Natural killer cell (primary cell): ENCODE data around the gene PASK. TPM values are rescaled to one million over a fixed set of nuclear protein-coding genes. Genes with fewer than 3 reads are reported as not detected.

ENCODE experiments used
- ATAC-seq, 3 donors: fragments of 150-1000 bp in 2 of 3; fragments of 200-7000 bp in 1 of 3; cut with Tn5 transposase; 1 replicate in 1 of 3; 2 replicates in 2 of 3; pipeline ENCODE4 v1.10.0; 2021; ENCODE audit warnings: mild to moderate bottlenecking in 2 of 3, moderate library complexity in 2 of 3
- DNase-seq, 2 donors: peaks; one replicate each; pipeline versions ENCODE4 v3.0.0 to v3.0.0-alpha.2; 2013 to 2021; ENCODE audit warnings: mixed read lengths in 1 of 2
- H3K27ac ChIP-seq: one replicate; pipeline ENCODE4 v1.5.1; 2013; ENCODE audit warnings: mild to moderate bottlenecking, low read length
- H3K27me3 ChIP-seq: one replicate; pipeline ENCODE4 v1.6.1; 2013; ENCODE audit warnings: low read length; ENCODE audit not compliant: control insufficient read depth, insufficient read depth
- H3K36me3 ChIP-seq: one replicate; pipeline ENCODE4 v1.6.1; 2013; ENCODE audit warnings: low read length; ENCODE audit not compliant: control insufficient read depth, insufficient read depth
- H3K4me1 ChIP-seq: one replicate; pipeline ENCODE4 v1.6.1; 2013; ENCODE audit warnings: low read length; ENCODE audit not compliant: control insufficient read depth, insufficient read depth
- H3K4me3 ChIP-seq: one replicate; pipeline ENCODE4 v1.5.1; 2013; ENCODE audit warnings: low read length
- H3K9me3 ChIP-seq: one replicate; pipeline ENCODE4 v1.6.1; 2013; ENCODE audit warnings: low read length; ENCODE audit not compliant: control insufficient read depth, insufficient read depth
- H3K27ac Mint-ChIP-seq, 2 donors: one replicate each; pipeline ENCODE4 v1.8.0; 2022; ENCODE audit warnings: mild to moderate bottlenecking in 2 of 2, mixed read lengths in 2 of 2, moderate library complexity in 1 of 2
- H3K27me3 Mint-ChIP-seq, 2 donors: one replicate each; pipeline ENCODE4 v1.8.0; 2022; ENCODE audit warnings: low read depth in 2 of 2, mixed read lengths in 2 of 2
- H3K36me3 Mint-ChIP-seq: one replicate; pipeline ENCODE4 v1.8.0; 2022; ENCODE audit warnings: mixed read lengths
- H3K4me1 Mint-ChIP-seq, 2 donors: one replicate each; pipeline ENCODE4 v1.8.0; 2022; ENCODE audit warnings: mixed read lengths in 2 of 2
- H3K4me3 Mint-ChIP-seq: one replicate; pipeline ENCODE4 v1.8.0; 2022; ENCODE audit warnings: mild to moderate bottlenecking, moderate library complexity, mixed read lengths
- H3K9me3 Mint-ChIP-seq, 2 donors: one replicate each; pipeline ENCODE4 v1.8.0; 2022; ENCODE audit warnings: mixed read lengths in 2 of 2
- CTCF ChIP-seq: fragments of 200-600 bp; IDR thresholded peaks from one replicate; pipeline ENCODE4 v1.8.0; 2022; ENCODE audit warnings: antibody characterized with exemption
- WGBS: methylation state at CpG from one replicate; pipeline ENCODE4 v1.1.7; 2013; ENCODE audit warnings: missing lambda C conversion rate; ENCODE audit not compliant: insufficient coverage; 5-methylcytosine and 5-hydroxymethylcytosine counted together
- intact Hi-C: fragments of 100-400 bp; cut with micrococcal nuclease; formaldehyde crosslinking; loops from one replicate; pipeline ENCODE4 v1.14.2; 2022
- total RNA-seq, 4 donors: library from RNA; stranded (reverse); fragments of 120-200 nt in 1 of 4; gene quantifications; one replicate each; pipeline versions ENCODE4 v1.2.3 to v1.2.4, GENCODE V29; 2013 to 2022

Gene PASK
- total RNA-seq, 3 donors from 2014 or later (not counting 1 experiment from before 2014, with no cell fraction given): 27.9 to 45.2 (median 36.2) TPM

DNA sequence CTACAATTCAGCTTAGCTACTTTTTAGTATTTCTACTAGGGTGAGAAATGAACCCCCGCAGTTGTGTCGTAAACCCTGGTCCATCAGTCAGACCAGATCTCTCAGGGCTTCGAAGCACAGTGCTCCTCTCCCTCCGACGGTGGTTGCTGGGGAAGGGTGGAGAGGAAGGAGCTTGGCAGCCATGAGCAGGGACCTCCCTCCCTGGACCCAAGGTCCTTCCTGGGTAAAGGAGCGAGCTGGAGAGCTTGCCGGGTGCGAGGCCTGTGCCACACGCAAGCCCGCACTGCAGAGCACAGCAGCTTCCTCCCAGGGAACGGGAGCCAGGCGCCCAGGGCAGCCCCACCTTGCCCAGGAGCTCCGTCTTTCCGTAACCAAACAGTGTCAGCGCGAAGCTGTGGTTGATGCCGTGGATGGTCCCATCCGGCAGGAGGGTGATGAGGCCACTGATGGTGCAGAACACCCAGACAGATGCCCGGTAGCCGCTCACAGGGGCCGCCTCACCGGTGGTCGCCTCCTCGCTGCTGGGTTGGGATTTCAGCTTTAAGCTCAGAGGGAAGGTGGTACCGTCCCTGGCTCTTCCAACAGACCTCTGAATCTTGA is 12.5 kb downstream of the PASK start:
- H3K4me3 Mint-ChIP-seq: no peak overlapping the region
- WGBS: 97% methylated on average over 25 of the region's 25 CpGs
- H3K4me1 ChIP-seq: no peaks in the 10 kb centered on the region
- no peaks in the 10 kb centered on the region for H3K9me3 ChIP-seq
- no peaks in the 10 kb centered on the region for H3K27me3 Mint-ChIP-seq
- H3K36me3 ChIP-seq: peaks cover 5% of the 10 kb centered on the region
- no peak overlapping the region for H3K4me3 ChIP-seq
- no peak for DNase-seq
- no peak overlapping the region for H3K27ac Mint-ChIP-seq
- intact Hi-C loops: no loop called here
- no peak for TF ChIP-seq CTCF
- no peak overlapping the region for H3K27ac ChIP-seq
- ATAC-seq: no peak
- H3K4me1 Mint-ChIP-seq: no peaks in the 10 kb centered on the region
- H3K36me3 Mint-ChIP-seq: no peaks in the 10 kb centered on the region
- H3K27me3 ChIP-seq: no peaks in the 10 kb centered on the region
- no peaks in the 10 kb centered on the region for H3K9me3 Mint-ChIP-seq

DNA sequence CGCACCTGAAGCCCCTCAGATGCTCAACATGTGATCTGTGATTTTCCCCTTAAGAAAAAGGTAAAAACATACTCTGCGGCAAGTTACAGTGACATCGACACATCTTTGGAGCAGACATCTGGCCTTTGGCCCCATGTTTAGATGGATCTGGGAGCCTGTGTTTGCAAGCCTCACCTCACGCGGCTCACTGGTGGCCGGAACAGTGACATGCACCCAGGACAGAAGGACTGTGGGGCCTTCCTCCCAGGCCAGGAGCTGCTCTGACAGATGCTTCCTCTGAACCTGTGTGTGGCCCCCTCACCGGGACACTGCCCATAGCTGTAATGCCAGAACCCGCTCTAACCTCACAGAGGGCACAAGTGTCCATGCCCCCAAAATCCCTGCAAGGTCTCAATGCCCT is 13.1 kb downstream of the PASK start:
- TF ChIP-seq CTCF: no peak
- no peak for ATAC-seq
- intact Hi-C loops: no loop called here

GRCh38 chr2:241135737-241136136 is 13.5 kb downstream of the PASK start:
- H3K4me3 ChIP-seq: no peak overlapping the region
- no peaks in the 10 kb centered on the region for H3K9me3 ChIP-seq
- H3K4me3 Mint-ChIP-seq: no peak overlapping the region
- DNase-seq (no peak), ATAC-seq (no peak)
- 95% methylated on average over 8 of the region's 9 CpGs for WGBS
- intact Hi-C loops: no loop called here
- H3K4me1 Mint-ChIP-seq: no peaks in the 10 kb centered on the region
- no peaks in the 10 kb centered on the region for H3K4me1 ChIP-seq
- no peak overlapping the region for H3K27ac Mint-ChIP-seq
- no peaks in the 10 kb centered on the region for H3K36me3 Mint-ChIP-seq
- H3K27me3 ChIP-seq: no peaks in the 10 kb centered on the region
- H3K27ac ChIP-seq: no peak overlapping the region
- H3K36me3 ChIP-seq: peaks cover 5% of the 10 kb centered on the region
- H3K27me3 Mint-ChIP-seq: no peaks in the 10 kb centered on the region
- H3K9me3 Mint-ChIP-seq: no peaks in the 10 kb centered on the region
- TF ChIP-seq CTCF: no peak

More for the DNA sequence above, 13.1 kb downstream of the PASK start:
- Histone ChIP-seq H3K27ac (no peak overlapping the region), H3K9me3 (no peaks in the 10 kb centered on the region), H3K4me3 (no peak overlapping the region), H3K27me3 (no peaks in the 10 kb centered on the region), H3K4me1 (no peaks in the 10 kb centered on the region), H3K36me3 (peaks cover 5% of the 10 kb centered on the region)
- Mint-ChIP-seq H3K36me3 (no peaks in the 10 kb centered on the region), H3K4me1 (no peaks in the 10 kb centered on the region), H3K27me3 (no peaks in the 10 kb centered on the region), H3K27ac (no peak overlapping the region), H3K4me3 (no peak overlapping the region), H3K9me3 (no peaks in the 10 kb centered on the region)
- no peak for DNase-seq
- WGBS: 92% methylated on average over 8 of the region's 8 CpGs

DNA sequence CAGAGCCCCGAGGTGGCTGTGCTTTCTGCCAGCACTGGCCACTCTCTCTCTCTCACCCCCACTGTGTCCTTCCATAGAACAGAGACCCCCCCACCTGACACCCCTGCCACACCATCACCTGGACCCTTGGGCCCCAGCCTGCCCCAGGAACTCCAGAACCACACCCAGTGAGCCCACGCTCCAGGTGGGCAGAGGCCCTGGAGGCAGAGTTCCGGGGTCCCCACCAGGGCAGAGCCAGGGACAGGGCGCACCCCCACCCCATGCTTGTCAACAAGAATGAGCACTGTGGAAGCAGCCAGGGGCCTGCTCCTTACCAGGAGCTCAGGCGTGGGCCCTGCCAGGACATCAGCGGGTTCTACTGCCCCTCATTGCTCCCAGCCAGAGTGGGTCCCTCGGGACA is 14.6 kb downstream of the PASK start:
- Histone ChIP-seq H3K9me3 (no peaks in the 10 kb centered on the region), H3K27ac (no peak overlapping the region), H3K4me3 (no peak overlapping the region), H3K36me3 (peaks cover 5% of the 10 kb centered on the region), H3K4me1 (peaks cover under 1% of the 10 kb centered on the region), H3K27me3 (no peaks in the 10 kb centered on the region)
- intact Hi-C loops: no loop called here
- no peaks in the 10 kb centered on the region for H3K9me3 Mint-ChIP-seq
- ATAC-seq (peak in 1 of 3 donors; percentile 30), DNase-seq (no peak)
- no peaks in the 10 kb centered on the region for H3K4me1 Mint-ChIP-seq
- H3K27ac Mint-ChIP-seq: no peak overlapping the region
- H3K27me3 Mint-ChIP-seq: no peaks in the 10 kb centered on the region
- TF ChIP-seq CTCF: no peak
- H3K4me3 Mint-ChIP-seq: no peak overlapping the region
- WGBS: 88% methylated on average over 7 of the region's 7 CpGs
- H3K36me3 Mint-ChIP-seq: no peaks in the 10 kb centered on the region
